Muscle of back (tissue), 11 donors: Measurements from ENCODE around the gene SLC9A5. TPM values are rescaled to one million over a fixed set of nuclear protein-coding genes. Genes with fewer than 3 reads are reported as not detected.
A peak's percentile ranks its signal among the peaks of the same experiment; 100 is the strongest.

Experiments used
- DNase-seq, 3 donors: peaks; one replicate each; pipeline versions ENCODE4 v3.0.0 to v3.0.0-alpha.2; 2013
- polyA plus RNA-seq, 10 donors: library from polyadenylated mRNA; unstranded; fragments of 120-200 nt; gene quantifications; one replicate each; pipeline ENCODE4 v1.2.1, GENCODE V29; 2013; ENCODE audit not compliant: insufficient read length in 10 of 10

SLC9A5 gene
- polyA plus RNA-seq, 10 donors: 0.72 to 1.6 (median 1.3) TPM

DNA sequence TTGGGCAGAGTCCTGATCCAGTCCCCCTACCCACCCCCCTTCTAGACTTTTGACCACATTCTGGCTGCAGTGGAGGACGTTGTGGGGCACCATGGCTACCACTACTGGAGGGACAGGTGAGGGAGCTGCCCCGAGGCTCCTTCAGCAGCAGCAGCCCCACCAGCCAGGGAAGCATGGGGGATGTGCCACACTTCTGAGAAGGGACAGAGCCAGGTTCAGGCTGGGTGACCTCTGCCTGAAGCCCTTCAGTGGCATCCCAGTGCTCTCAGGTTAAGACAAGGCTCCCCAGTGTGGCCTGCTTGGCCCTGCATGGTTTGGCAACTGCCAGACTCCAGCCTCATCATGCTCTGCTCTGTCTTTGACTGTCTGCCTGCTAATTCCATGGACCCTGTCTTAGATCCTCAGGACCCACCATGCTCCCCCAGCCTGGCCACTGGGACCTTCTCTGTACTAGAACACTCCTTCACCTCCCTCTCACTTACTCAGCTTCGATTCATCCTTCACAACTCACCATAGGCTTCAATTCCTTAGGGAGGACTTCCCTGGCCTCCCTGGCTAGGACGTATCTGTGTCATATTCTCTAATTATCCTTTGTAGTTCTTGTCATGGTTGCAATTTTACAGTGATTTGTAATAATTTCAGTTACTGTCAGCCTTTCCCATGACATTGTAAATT is 8.8 kb downstream of the SLC9A5 start:
- no peak for DNase-seq

- no peak for DNase-seq
Measured at GRCh38 chr16:67258161-67258835, 9.5 kb downstream of the SLC9A5 start.

- no peak for DNase-seq
Measured at GRCh38 chr16:67259705-67260104, 10.9 kb downstream of the SLC9A5 start.

DNA sequence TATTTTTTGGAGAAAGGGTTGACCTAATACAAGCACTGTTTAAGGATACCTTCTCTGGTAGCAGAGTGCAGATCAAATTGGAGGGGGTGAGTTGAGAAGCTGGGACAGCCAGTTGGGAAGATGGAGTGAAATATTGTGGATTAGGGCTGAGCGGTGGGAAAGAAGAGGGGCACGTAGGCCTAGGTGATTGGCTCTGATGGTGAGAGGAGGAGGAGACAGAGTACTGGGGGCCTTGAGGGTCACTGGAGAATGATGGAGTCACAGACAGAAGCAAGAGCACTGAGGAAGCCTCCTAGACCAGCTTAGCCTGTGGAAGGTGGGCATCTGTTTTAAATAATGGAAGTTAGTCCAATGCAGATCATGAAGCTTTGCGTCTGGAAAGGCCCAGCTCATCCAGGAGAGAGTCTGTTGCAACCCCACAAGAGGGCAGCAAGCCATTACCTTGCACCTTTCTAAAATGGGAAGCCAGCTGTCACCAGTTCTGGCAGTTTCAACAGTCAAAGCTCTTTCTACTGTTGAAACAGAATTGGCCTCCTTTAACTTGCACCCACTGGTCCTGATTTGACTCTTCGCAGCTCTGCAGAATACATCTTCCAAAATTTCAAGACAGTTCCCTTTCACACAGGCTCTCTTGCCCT is 11.8 kb downstream of the SLC9A5 start:
- no peak for DNase-seq

DNA sequence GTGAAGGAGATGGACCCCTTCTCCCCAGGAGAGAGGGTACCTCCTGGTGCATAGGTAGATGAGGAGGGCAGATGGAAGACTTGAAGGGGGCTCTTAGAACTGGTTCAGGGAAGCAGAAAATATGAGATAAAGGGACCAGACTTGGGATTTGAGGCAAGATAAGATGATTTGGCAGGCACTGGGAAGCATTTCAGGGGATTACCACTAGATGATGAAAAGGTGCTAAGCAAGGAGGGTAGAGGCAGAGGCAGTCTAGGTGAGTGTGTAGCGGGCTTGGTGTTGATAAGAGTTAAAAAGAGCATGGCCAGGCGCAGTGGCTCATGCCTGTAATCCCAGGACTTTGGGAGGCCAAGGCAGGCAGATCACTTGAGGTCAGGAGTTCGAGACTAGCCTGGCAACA is 14.4 kb downstream of the SLC9A5 start:
- DNase-seq: no peak

DNA sequence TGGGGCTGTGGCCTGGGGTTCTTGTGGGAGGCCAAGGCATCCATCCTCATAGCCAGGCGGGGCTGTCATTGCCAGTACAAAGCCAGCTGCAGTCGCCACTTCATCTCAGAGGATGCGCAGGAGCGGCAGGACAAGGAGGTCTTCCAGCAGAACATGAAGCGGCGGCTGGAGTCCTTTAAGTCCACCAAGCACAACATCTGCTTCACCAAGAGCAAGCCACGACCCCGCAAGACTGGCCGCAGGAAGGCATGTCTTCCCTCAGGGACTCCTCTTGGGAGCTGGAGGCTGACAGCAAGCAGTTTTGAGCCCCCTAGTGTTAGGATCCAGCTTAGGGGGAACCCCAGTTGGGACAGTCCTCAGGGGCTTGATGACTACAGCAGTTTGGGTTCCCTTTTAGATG is 15.5 kb downstream of the SLC9A5 start:
- no peak for DNase-seq

DNA sequence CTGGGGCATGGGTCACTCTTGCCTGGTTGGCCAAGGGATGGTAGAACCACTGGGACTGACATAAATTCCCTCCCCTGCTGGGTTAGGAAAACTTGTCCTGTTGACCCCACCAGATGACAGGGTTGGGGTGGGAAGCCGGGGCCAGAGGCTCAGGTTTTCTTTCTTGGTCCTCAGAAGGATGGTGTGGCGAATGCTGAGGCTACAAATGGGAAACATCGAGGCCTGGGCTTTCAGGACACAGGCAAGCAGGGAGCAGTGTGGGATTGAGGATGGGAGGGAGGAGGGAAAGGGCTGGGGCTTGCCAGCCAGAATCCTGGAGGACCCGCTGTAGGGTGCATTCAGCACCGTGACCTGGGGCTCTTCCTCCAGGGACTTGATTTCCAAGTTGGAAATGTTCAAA is 16.1 kb downstream of the SLC9A5 start:
- no peak for DNase-seq

GRCh38 chr16:67265834-67266233 is 17.1 kb downstream of the SLC9A5 start:
- no peak for DNase-seq

GRCh38 chr16:67268136-67268579 is 19.4 kb downstream of the SLC9A5 start:
- DNase-seq: peak in 2 of 3 donors; percentile 34 to 69

- DNase-seq: peak in 1 of 3 donors; percentile 44
Measured at GRCh38 chr16:67269766-67270165, 21.0 kb downstream of the SLC9A5 start.

GRCh38 chr16:67270931-67271338 is 22.2 kb downstream of the SLC9A5 start:
- DNase-seq: no peak

- no peak for DNase-seq
Measured at GRCh38 chr16:67271446-67271845, 22.7 kb downstream of the SLC9A5 start.

GRCh38 chr16:67275321-67275720 is 26.5 kb downstream of the SLC9A5 start:
- DNase-seq: no peak

GRCh38 chr16:67277294-67277998 is 28.7 kb downstream of the SLC9A5 start:
- DNase-seq: peak in 1 of 3 donors; percentile 95

DNA sequence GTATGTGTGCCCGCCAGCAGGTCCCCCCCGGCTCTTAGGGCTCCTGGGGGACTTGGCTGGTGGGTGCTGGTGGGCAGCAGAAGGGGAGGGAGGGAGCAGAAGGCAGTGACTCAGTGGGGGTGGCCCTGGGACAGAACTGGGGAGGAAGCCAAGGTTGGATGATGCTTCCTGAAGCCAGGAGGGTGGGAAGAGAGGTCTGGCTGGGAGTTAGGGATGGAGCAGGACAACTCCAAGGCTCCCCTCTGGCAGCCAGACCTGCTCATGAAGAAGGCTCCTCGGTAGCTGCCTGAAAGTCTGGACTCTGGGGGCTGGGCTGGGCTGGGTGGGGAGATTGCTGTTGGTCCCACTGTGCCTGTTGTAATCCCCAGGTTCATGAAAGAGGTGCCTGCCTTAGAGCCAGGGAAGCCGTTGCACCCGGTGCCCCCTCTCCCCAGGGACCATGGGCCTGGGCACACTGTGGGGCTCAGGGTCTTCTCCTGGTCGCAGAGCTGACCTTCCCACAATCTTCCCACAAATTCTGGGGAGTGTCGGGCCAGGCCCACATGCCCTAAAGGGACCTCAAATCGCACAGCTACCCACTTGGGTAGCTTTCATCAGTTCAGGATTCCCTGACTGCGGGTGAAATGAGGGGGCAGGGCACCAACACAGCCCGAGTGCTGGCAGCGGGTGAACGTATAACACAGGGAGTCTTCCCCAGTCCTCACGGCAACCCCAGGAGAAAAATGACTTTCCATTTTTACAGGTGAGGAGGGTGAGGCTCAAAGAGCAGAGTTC is 29.4 kb downstream of the SLC9A5 start:
- peak in 2 of 3 donors; percentile 36 to 73 for DNase-seq

- peak in 1 of 3 donors; percentile 51 for DNase-seq
Measured at GRCh38 chr16:67278773-67279295, 30.1 kb downstream of the SLC9A5 start.

DNA sequence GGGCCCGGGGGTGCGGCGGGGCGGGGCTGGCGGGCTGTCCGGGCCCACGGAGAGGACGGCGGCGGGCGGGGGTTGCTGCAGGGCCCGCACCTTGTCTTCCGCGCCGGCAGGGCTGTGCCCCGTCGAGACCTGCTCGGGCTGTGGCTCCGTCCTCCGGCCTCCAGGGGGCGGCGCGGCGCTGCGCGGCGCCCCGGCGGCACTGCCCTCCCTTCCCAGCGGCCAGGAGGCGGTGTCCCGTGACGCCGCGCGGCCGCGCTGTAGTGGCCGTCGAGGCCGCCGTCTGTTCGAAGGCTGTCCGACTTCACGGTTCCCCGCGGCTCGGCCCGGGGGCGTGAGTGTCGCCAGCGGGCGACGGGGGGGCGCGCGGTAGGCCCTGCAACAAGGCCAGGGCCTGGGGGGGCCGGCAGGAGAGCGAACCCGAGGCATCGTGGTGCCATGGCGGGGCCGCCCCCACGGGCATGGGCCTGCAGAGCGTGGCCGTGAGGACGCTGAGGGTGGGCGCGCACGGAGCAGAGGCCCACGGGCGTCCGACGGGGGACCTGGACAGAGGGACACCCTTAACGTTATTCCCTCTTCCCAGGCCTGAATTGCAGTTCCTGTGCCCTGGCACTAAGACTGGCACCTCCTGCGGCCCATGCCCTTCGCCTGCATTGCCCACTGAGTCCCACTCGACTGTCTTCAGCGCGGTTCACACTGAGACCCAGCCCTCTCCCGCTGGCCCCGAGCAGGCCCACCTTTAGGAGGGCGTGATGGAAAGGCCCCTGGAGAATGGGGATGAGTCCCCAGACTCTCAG is 30.7 kb downstream of the SLC9A5 start, which contains the start of gene PLEKHG4:
TSS of gene PLEKHG4 (plus strand) at position 237 of the 794 bp plus-strand sequence. CDS start at position 750, 513 bp downstream.
- DNase-seq: peak; percentile 65 to 88 (median 81)

- no peak for DNase-seq
Measured at GRCh38 chr16:67280090-67281015, 31.6 kb downstream of the SLC9A5 start.
